Measurements from ENCODE around the gene KLHDC10.
"Not testable (repeated sequence)": the region's sequence is repeated elsewhere in the genome, so short reads cannot be mapped to it uniquely, and the experiment has no call there.

DNA sequence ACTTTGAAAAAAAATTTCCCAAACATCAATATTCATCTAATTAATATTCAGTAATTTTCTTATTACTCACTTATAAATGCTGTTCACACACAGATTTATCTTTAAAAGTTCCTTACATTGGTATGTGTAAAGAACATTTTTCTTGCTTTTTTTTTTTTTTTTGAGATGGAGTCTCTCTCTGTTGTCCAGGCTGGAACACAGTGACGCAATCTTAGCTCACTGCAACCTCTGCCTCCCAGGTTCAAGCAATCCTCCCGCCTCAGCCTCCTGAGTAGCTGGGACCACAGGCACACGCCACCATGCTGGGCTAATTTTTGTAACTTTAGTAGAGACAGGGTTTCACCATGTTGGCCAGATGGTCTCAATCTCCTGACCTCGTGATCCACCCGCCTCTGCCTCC lies 114.0 kb downstream of the KLHDC10 start:
- TF ChIP-seq, protein P1, sequence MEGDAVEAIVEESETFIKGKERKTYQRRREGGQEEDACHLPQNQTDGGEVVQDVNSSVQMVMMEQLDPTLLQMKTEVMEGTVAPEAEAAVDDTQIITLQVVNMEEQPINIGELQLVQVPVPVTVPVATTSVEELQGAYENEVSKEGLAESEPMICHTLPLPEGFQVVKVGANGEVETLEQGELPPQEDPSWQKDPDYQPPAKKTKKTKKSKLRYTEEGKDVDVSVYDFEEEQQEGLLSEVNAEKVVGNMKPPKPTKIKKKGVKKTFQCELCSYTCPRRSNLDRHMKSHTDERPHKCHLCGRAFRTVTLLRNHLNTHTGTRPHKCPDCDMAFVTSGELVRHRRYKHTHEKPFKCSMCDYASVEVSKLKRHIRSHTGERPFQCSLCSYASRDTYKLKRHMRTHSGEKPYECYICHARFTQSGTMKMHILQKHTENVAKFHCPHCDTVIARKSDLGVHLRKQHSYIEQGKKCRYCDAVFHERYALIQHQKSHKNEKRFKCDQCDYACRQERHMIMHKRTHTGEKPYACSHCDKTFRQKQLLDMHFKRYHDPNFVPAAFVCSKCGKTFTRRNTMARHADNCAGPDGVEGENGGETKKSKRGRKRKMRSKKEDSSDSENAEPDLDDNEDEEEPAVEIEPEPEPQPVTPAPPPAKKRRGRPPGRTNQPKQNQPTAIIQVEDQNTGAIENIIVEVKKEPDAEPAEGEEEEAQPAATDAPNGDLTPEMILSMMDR (conservative IDR thresholded peaks at IDR 0.05 in 1 of 2, IDR thresholded peaks at IDR 0.05 in 1 of 2; ENCODE audit: low read depth in 1 of 2, low read length in 2 of 2): not testable (repeated sequence)
- TF ChIP-seq EZH2 (IDR thresholded peaks at IDR 0.05; ENCODE audit: low read length, missing control alignments): not testable (repeated sequence)
